HEK293 (cell line): ENCODE measurements around the gene PACSIN3.

Source experiments
- KLF16 ChIP-seq: fragments of 450-650 bp; formaldehyde crosslinking; IDR thresholded peaks from 2 replicates; pipeline ENCODE4 v1.5.1; 2017; ENCODE audit warnings: missing biosample characterization, missing genetic modification characterization
- ZFP37 ChIP-seq: fragments of 450-650 bp; formaldehyde crosslinking; IDR thresholded peaks from 2 replicates; pipeline ENCODE4 v1.5.1; 2016; ENCODE audit warnings: missing biosample characterization, missing genetic modification characterization
- ZNF121 ChIP-seq: fragments of 450-650 bp; formaldehyde crosslinking; IDR thresholded peaks from 2 replicates; pipeline ENCODE4 v1.5.1; 2016; ENCODE audit warnings: missing biosample characterization, missing genetic modification characterization
- ZNF274 ChIP-seq, 2 experiments: fragments of 200-500 bp in 1 of 2; fragments of 450-650 bp in 1 of 2; sonication (Bioruptor generic) in 1 of 2; formaldehyde crosslinking in 1 of 2; IDR thresholded peaks; 2 replicates each; pipeline versions ENCODE4 v1.5.1 to v1.6.1; 2014 to 2016; ENCODE audit warnings: borderline replicate concordance in 1 of 2, inconsistent platforms in 1 of 2, low read length in 1 of 2, missing biosample characterization in 1 of 2, missing genetic modification characterization in 1 of 2
- ZNF335 ChIP-seq: fragments of 450-650 bp; formaldehyde crosslinking; conservative IDR thresholded peaks from 2 replicates; pipeline ENCODE4 v1.5.1; 2016; ENCODE audit warnings: missing biosample characterization, missing genetic modification characterization
- ZNF555 ChIP-seq: fragments of 450-650 bp; formaldehyde crosslinking; conservative IDR thresholded peaks from 2 replicates; pipeline ENCODE4 v1.5.1; 2017; ENCODE audit warnings: missing biosample characterization, mild to moderate bottlenecking, missing genetic modification characterization, inconsistent platforms
- TF ChIP-seq, protein P1 (sequence below): fragments of 450-650 bp; formaldehyde crosslinking; optimal IDR thresholded peaks from 2 replicates; pipeline ENCODE3; 2016; ENCODE audit warnings: missing biosample characterization, mild to moderate bottlenecking, missing genetic modification characterization
- TF ChIP-seq, protein P2 (sequence below): fragments of 450-650 bp; formaldehyde crosslinking; IDR thresholded peaks from 2 replicates; pipeline ENCODE4 v1.5.1; 2016; ENCODE audit warnings: missing biosample characterization, missing genetic modification characterization
- TF ChIP-seq, protein P3 (sequence below): fragments of 450-650 bp; formaldehyde crosslinking; IDR thresholded peaks from 2 replicates; pipeline ENCODE4 v1.5.1; 2016; ENCODE audit warnings: missing biosample characterization, missing genetic modification characterization
- TF ChIP-seq, protein P4 (sequence below): fragments of 450-650 bp; formaldehyde crosslinking; IDR thresholded peaks from 2 replicates; pipeline ENCODE4 v1.5.1; 2016; ENCODE audit warnings: missing biosample characterization, missing genetic modification characterization
- TF ChIP-seq, protein P5 (sequence below): fragments of 450-650 bp; formaldehyde crosslinking; conservative IDR thresholded peaks from 2 replicates; pipeline ENCODE4 v1.5.1; 2016; ENCODE audit warnings: low read depth, missing biosample characterization, missing genetic modification characterization

GRCh38 chr11:47136921-47137320, 49.3 kb downstream of the PACSIN3 start:
- TF ChIP-seq, protein P1, sequence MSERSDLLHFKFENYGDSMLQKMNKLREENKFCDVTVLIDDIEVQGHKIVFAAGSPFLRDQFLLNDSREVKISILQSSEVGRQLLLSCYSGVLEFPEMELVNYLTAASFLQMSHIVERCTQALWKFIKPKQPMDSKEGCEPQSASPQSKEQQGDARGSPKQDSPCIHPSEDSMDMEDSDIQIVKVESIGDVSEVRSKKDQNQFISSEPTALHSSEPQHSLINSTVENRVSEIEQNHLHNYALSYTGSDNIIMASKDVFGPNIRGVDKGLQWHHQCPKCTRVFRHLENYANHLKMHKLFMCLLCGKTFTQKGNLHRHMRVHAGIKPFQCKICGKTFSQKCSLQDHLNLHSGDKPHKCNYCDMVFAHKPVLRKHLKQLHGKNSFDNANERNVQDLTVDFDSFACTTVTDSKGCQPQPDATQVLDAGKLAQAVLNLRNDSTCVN (tag by site-specific recombination): no peak
- TF ChIP-seq, protein P2, sequence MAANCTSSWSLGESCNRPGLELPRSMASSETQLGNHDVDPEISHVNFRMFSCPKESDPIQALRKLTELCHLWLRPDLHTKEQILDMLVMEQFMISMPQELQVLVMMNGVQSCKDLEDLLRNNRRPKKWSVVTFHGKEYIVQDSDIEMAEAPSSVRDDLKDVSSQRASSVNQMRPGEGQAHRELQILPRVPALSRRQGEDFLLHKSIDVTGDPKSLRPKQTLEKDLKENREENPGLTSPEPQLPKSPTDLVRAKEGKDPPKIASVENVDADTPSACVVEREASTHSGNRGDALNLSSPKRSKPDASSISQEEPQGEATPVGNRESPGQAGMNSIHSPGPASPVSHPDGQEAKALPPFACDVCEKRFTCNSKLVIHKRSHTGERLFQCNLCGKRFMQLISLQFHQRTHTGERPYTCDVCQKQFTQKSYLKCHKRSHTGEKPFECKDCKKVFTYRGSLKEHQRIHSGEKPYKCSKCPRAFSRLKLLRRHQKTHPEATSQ (tag by site-specific recombination): no peak
- TF ChIP-seq, protein P3, sequence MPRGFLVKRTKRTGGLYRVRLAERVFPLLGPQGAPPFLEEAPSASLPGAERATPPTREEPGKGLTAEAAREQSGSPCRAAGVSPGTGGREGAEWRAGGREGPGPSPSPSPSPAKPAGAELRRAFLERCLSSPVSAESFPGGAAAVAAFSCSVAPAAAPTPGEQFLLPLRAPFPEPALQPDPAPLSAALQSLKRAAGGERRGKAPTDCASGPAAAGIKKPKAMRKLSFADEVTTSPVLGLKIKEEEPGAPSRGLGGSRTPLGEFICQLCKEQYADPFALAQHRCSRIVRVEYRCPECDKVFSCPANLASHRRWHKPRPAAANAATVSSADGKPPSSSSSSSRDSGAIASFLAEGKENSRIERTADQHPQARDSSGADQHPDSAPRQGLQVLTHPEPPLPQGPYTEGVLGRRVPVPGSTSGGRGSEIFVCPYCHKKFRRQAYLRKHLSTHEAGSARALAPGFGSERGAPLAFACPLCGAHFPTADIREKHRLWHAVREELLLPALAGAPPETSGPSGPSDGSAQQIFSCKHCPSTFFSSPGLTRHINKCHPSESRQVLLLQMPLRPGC (tag by site-specific recombination): no peak
- TF ChIP-seq, protein P4, sequence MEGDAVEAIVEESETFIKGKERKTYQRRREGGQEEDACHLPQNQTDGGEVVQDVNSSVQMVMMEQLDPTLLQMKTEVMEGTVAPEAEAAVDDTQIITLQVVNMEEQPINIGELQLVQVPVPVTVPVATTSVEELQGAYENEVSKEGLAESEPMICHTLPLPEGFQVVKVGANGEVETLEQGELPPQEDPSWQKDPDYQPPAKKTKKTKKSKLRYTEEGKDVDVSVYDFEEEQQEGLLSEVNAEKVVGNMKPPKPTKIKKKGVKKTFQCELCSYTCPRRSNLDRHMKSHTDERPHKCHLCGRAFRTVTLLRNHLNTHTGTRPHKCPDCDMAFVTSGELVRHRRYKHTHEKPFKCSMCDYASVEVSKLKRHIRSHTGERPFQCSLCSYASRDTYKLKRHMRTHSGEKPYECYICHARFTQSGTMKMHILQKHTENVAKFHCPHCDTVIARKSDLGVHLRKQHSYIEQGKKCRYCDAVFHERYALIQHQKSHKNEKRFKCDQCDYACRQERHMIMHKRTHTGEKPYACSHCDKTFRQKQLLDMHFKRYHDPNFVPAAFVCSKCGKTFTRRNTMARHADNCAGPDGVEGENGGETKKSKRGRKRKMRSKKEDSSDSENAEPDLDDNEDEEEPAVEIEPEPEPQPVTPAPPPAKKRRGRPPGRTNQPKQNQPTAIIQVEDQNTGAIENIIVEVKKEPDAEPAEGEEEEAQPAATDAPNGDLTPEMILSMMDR (tag by site-specific recombination): no peak
- TF ChIP-seq ZNF335 (no peak), ZNF121 (no peak), KLF16 (no peak), ZNF555 (no peak), ZNF274 (IDR thresholded peaks at IDR 0.05; ENCODE audit: low read length) (no peak), ZNF274 (tag by site-specific recombination; IDR thresholded peaks at IDR 0.05; ENCODE audit: borderline replicate concordance) (no peak), ZFP37 (tag by site-specific recombination) (no peak)
- TF ChIP-seq, protein P5, sequence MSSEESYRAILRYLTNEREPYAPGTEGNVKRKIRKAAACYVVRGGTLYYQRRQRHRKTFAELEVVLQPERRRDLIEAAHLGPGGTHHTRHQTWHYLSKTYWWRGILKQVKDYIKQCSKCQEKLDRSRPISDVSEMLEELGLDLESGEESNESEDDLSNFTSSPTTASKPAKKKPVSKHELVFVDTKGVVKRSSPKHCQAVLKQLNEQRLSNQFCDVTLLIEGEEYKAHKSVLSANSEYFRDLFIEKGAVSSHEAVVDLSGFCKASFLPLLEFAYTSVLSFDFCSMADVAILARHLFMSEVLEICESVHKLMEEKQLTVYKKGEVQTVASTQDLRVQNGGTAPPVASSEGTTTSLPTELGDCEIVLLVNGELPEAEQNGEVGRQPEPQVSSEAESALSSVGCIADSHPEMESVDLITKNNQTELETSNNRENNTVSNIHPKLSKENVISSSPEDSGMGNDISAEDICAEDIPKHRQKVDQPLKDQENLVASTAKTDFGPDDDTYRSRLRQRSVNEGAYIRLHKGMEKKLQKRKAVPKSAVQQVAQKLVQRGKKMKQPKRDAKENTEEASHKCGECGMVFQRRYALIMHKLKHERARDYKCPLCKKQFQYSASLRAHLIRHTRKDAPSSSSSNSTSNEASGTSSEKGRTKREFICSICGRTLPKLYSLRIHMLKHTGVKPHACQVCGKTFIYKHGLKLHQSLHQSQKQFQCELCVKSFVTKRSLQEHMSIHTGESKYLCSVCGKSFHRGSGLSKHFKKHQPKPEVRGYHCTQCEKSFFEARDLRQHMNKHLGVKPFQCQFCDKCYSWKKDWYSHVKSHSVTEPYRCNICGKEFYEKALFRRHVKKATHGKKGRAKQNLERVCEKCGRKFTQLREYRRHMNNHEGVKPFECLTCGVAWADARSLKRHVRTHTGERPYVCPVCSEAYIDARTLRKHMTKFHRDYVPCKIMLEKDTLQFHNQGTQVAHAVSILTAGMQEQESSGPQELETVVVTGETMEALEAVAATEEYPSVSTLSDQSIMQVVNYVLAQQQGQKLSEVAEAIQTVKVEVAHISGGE (tag by site-specific recombination): no peak
